ENCODE results near the gene ARVCF.

ARVCF gene

DNA sequence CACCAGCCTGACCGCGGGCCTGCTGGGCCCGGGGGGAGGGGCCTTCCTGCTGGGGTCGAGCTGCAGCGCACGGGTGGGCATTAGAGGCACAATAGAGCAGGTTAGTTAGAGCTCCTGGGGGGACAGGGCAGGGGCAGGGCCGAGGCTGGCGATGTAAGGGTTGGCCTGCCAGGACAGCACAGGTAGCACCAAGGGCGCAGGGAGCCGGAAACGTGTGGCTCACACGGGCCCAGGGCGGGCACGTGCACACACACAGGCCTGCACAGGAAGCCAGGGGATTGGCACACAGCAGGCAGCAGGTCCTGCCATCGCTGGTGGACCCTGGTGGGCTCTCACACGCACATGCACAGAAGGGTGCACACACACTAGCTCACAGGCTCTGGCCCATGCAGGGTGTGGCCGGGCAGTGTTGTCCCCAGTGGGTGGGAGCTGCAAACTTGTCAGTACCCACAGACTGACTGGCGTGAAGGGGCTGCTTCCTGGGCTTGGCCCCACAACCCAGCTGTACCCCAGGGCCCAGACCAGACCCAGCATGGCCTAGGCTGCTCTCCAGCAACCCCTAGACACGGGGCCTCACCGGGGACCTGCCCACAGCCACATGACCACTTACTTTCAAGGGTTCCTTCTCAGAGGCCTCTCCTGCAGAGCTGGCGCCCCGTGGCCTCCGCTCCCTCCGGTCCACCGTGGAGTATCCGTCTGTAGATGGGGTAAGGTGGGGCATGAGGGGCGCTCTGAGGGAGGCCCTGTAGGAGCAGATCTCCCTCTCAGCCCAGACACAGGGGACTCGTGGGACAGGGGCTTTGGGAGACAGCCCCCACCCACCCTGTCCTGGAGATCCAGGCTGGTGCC is 45.1 kb downstream of the ARVCF start:
- no peak for DNase-seq (ENCODE audit: low read depth in 1 of 2, low spot score in 1 of 2)
- in situ Hi-C loops (cut with HindIII; ENCODE audit: low pct_unique_long_range_greater_than_20kb, low sequenced_read_pairs), result no loop called here
- TF ChIP-seq JUND (IDR thresholded peaks at IDR 0.05; ENCODE audit: low read depth), result no peak

DNA sequence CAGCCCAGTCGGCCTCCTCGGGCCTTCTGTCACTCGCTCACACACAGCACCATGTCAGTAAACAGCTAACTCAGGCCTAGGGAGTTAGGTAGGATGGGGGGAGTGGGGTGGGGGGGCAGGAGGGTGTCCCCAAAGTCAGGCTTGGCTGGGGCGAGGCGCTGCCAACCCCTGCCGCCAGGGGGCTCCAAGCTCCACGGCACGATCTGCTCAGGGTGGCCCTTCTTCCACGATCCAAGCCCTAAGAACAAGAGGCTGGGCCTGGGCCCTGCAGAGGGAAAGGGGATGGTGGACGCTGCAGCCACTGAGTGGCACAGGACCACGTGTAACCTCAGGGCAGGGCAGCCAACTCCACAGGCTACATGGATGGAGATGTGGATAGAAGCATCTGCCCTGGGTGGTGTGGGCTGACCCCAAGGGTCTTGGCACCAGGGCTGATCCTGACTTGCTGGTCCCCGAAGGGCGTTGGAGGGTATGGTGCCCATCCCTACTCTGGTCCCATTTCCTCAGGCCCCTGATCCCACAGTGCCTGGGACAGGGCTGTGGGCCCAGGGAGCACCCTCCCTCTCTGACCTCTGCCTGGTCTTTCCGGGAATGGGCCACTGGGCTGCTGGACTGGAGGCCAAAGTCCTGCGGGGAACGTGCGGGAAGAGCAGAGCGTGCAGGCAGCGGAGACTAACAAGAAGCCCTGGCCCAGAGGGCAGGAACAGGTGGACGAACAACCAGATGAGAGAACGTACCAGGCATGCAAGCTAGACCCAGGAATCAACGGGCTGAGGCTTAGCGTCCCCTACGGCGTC is 45.9 kb downstream of the ARVCF start:
- DNase-seq (ENCODE audit: low read depth in 1 of 2, low spot score in 1 of 2), result peak; percentile 67 to 73
- in situ Hi-C loops (cut with HindIII; ENCODE audit: low pct_unique_long_range_greater_than_20kb, low sequenced_read_pairs), result no loop called here
- TF ChIP-seq JUND (IDR thresholded peaks at IDR 0.05; ENCODE audit: low read depth), result no peak

DNA sequence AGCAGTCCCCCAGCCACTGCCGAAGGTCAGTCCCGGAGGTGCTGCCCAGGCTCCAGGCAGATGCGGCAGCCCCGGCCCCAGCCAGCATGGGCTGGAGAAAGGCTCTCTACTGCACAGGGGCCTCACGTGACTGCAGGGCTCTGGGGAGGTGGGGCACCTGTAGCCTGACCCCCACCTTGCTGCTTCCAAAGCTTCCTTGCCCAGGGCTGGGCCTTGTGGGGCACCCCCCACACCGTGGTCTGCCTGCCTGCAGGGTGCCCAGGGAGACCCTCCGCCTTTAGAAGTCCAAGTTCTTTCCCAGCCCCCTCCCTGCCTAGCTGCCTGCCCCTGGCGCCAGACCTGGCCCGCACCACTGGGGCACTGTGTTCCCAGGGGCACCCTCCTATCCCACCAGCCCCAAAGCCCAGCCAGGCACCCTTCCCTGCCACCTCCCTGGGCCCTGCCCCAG is 46.6 kb downstream of the ARVCF start:
- in situ Hi-C loops (cut with HindIII; ENCODE audit: low pct_unique_long_range_greater_than_20kb, low sequenced_read_pairs), result no loop called here
- no peak for TF ChIP-seq JUND (IDR thresholded peaks at IDR 0.05; ENCODE audit: low read depth)

DNA sequence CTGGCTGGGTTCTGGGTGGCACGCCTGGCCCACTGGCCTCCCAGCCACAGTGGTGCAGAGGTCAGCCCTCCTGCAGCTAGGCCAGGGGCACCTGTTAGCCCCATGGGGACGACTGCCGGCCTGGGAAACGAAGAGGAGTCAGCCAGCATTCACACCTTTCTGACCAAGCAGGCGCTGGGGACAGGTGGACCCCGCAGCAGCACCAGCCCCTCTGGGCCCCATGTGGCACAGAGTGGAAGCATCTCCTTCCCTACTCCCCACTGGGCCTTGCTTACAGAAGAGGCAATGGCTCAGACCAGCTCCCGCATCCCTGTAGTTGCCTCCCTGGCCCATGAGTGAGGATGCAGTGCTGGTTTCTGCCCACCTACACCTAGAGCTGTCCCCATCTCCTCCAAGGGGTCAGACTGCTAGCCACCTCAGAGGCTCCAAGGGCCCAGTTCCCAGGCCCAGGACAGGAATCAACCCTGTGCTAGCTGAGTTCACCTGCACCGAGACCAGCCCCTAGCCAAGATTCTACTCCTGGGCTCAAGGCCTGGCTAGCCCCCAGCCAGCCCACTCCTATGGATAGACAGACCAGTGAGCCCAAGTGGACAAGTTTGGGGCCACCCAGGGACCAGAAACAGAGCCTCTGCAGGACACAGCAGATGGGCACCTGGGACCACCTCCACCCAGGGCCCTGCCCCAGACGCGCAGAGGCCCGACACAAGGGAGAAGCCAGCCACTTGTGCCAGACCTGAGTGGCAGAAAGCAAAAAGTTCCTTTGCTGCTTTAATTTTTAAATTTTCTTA is 47.3 kb downstream of the ARVCF start:
- no peak for TF ChIP-seq JUND (IDR thresholded peaks at IDR 0.05; ENCODE audit: low read depth)
- no peak for DNase-seq (ENCODE audit: low read depth in 1 of 2, low spot score in 1 of 2)
- in situ Hi-C loops (cut with HindIII; ENCODE audit: low pct_unique_long_range_greater_than_20kb, low sequenced_read_pairs), result no loop called here

More for the DNA sequence above, 46.6 kb downstream of the ARVCF start:
- DNase-seq (ENCODE audit: low read depth in 1 of 2, low spot score in 1 of 2), result no peak

DNA sequence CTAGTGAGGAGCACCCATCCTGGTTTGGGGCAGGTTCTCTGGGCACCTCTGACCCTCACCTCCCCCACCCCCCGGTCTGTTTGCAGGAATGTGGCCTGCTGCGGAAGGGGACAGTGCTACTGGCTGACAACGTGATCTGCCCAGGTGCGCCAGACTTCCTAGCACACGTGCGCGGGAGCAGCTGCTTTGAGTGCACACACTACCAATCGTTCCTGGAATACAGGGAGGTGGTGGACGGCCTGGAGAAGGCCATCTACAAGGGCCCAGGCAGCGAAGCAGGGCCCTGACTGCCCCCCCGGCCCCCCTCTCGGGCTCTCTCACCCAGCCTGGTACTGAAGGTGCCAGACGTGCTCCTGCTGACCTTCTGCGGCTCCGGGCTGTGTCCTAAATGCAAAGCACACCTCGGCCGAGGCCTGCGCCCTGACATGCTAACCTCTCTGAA is 48.2 kb downstream of the ARVCF start:
- DNase-seq (ENCODE audit: low read depth in 1 of 2, low spot score in 1 of 2), result no peak
- TF ChIP-seq JUND (IDR thresholded peaks at IDR 0.05; ENCODE audit: low read depth), result no peak
- in situ Hi-C loops (cut with HindIII; ENCODE audit: low pct_unique_long_range_greater_than_20kb, low sequenced_read_pairs), result no loop called here

DNA sequence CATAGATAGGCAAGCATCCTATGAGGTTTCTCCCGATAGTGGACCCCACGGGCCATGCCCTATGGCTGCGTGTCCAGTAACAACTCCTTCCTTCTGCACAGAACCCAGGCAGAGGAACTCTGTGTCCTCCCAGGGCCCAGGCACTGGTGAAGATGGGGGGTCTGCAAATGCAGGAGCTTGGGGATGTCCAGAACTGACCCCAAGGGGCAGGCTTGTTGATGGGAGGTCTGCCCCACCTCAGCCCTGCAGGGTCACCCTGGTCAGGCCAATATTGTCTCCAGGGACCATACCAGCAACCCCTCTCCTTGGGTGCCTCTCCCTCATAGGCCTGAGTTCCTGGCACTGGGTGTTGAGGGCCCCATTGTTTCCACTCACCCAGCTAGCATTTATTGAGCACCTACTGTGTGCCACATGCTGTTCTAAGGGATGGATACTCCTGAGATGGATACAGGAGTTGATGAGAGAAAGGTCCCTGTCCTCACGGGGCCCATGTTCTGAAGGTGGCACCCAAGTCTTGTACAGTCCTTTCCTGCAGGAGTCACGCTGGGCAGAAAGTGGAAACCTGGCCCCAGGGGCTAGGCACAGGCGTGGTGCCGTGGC is 48.7 kb downstream of the ARVCF start:
- in situ Hi-C loops (cut with HindIII; ENCODE audit: low pct_unique_long_range_greater_than_20kb, low sequenced_read_pairs), result no loop called here
- TF ChIP-seq JUND (IDR thresholded peaks at IDR 0.05; ENCODE audit: low read depth), result no peak
- no peak for DNase-seq (ENCODE audit: low read depth in 1 of 2, low spot score in 1 of 2)

DNA sequence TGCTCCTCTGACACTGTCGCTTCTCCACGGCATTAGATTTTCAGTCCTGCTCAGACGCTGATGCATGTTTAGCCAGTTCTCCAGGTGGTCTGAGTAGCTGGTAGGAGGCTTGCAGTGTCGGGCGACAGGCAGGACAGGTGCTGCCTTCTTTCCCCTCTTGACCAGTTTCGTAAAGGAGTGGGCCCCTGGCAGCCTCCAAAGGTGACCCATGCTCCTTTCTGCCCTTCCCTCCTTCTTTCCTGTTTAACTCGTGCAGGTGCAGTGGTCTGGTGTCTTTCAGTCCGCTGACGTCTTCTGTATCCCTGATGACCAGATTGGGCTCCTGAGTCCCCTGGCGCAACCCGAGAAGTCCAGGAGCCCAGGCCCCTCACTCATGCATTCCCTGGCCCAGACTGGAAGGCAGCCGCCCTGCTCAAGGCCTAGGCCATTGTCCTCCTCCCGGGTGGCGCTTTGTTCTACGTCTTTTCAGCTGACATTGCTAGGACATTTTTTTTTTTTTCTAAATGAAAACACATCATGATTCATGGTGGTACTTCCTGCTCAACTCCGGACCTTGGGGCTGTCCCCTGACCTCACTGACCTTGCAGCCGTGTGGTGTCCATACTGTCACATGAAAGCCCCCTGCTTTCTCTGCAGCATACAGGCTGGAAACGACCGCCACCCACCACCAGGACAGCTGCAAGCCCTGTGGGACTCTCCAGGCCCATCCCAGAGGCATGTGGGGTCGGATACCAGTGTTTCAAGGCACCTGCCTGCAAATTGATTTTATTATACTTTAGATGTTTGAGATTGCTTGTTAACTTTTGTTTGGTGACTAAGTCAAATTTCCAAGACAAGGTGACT is 49.5 kb downstream of the ARVCF start:
- DNase-seq (ENCODE audit: low read depth in 1 of 2, low spot score in 1 of 2), result no peak
- in situ Hi-C loops (cut with HindIII; ENCODE audit: low pct_unique_long_range_greater_than_20kb, low sequenced_read_pairs), result no loop called here

DNA sequence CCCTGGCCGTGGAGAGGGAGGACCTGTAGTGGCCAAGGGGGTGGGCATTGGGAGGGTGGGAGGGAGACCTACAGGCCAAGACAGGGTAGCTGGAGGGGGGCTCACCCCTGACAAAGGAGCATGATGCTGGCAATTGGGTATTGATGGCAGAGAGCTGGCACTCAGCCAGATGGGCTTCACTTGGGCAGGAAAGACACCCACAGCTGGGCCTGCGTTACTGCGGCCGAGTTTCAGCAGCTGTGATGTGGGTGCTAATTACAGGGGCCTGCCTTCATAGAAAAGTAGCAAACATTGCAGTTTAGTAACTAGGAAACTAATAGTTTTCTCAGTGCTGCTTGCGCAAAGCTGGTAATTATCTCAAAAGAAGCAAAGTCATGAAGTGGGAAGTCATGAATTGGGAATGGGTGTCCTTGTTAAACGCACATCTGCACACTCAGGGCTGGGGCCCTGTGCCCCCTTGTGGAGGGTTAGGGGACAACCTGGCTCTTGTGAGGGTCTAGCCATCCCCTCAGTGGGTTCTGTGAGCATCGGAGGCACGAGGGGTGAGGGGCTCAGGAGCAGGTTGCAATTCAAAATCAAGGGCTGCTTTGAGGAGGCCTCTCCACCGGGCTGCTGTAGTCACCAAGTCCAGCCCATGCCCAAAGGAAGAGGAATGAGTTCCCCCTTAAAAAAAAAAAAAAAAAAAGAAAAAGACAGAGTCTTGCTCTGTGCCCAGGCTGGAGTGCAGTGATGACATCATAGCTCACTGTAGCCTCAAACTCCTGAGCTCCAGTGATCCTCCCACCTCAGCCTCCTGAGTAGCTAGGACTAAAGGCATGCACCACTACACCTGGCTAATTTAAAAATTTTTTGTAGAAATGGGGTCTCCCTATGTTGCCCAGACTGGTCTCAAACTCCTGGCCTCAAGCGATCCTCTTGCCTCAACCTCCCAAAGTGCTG is 50.6 kb downstream of the ARVCF start:
- no peak for TF ChIP-seq JUND (IDR thresholded peaks at IDR 0.05; ENCODE audit: low read depth)
- DNase-seq (ENCODE audit: low read depth in 1 of 2, low spot score in 1 of 2), result no peak
- in situ Hi-C loops (cut with HindIII; ENCODE audit: low pct_unique_long_range_greater_than_20kb, low sequenced_read_pairs), result no loop called here

More for the DNA sequence above, 49.5 kb downstream of the ARVCF start:
- no peak for TF ChIP-seq JUND (IDR thresholded peaks at IDR 0.05; ENCODE audit: low read depth)

DNA sequence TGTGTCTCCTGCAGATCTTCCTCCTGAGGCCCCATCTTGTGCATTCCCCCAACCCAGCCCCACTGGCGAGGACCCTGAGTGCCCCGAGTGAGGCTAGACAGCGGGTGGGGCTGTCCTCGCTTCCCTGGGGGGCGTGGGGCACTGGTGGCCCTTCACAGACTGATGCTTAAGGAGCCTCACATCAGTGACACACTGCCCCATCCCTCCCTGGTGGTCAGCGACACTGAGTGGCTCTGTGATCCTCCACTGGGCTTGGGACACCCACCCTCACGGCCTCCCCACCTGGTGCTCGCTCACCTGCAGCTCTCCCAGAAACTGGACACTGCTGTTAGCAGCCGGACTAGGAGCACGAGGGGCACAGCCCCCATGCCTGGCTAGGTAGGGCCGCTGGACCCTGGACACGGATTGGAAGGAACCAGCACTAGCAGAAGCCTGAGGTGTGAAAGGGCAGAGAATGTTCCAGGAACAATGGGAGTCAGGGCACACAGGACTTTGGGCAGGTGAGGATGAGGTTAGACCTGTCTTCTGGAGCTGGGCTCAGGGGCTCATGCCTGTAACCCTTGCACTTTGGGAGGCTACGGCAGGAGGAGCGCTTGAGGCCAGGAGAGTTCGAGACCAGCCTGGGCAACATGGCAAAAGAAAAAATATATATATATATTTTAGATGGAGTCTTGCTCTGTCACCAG is 51.8 kb downstream of the ARVCF start:
- DNase-seq (ENCODE audit: low read depth in 1 of 2, low spot score in 1 of 2), result no peak
- no peak for TF ChIP-seq JUND (IDR thresholded peaks at IDR 0.05; ENCODE audit: low read depth)
- in situ Hi-C loops (cut with HindIII; ENCODE audit: low pct_unique_long_range_greater_than_20kb, low sequenced_read_pairs), result no loop called here
